ENCODE data around the gene SLC5A10.

DNA sequence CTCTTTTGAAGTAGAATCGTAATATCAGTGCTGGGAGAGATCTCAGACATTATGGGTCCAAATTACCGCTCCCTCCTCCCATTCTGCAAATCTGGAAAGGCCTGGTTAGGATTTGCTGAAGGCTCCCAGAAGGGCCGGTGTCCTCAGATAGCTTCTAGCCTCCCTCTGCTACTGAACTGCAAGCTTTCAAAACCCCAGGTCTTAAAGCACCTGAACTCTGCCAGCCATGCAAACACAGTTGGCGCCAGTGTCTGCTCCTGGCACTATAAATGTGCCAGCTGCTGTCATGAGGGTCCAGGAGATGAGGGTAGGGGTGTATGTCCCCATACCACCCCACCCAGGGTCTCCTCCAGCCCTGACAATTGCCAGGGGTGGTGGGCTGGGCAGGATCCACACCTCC lies 24.2 kb downstream of the SLC5A10 start:
- TF ChIP-seq, protein P1, sequence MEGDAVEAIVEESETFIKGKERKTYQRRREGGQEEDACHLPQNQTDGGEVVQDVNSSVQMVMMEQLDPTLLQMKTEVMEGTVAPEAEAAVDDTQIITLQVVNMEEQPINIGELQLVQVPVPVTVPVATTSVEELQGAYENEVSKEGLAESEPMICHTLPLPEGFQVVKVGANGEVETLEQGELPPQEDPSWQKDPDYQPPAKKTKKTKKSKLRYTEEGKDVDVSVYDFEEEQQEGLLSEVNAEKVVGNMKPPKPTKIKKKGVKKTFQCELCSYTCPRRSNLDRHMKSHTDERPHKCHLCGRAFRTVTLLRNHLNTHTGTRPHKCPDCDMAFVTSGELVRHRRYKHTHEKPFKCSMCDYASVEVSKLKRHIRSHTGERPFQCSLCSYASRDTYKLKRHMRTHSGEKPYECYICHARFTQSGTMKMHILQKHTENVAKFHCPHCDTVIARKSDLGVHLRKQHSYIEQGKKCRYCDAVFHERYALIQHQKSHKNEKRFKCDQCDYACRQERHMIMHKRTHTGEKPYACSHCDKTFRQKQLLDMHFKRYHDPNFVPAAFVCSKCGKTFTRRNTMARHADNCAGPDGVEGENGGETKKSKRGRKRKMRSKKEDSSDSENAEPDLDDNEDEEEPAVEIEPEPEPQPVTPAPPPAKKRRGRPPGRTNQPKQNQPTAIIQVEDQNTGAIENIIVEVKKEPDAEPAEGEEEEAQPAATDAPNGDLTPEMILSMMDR (IDR thresholded peaks at IDR 0.05) = no peak
- TF ChIP-seq POLR2A (IDR thresholded peaks at IDR 0.05) = no peak

Measured in ovary (tissue), 3 donors.